HepG2 (cell line): ENCODE results near the gene MST1. TPM values are rescaled to one million over a fixed set of nuclear protein-coding genes. Genes with fewer than 3 reads are reported as not detected.

Experiments
- ARID4A ChIP-seq: sonication (generic); formaldehyde crosslinking; IDR thresholded peaks from 2 replicates; pipeline ENCODE4 v1.5.0; 2020; ENCODE audit warnings: mild to moderate bottlenecking, missing genetic modification reagents, borderline replicate concordance
- ARID5B ChIP-seq: IDR thresholded peaks from 2 replicates; pipeline ENCODE4 v1.4.0; 2020; ENCODE audit warnings: mild to moderate bottlenecking, missing genetic modification reagents
- BATF2 ChIP-seq: sonication (generic); formaldehyde crosslinking; IDR thresholded peaks from 2 replicates; pipeline ENCODE4 v1.8.0; 2022; ENCODE audit warnings: mild to moderate bottlenecking, missing genetic modification reagents, moderate library complexity
- CEBPZ ChIP-seq: IDR thresholded peaks from 2 replicates; pipeline ENCODE4 v1.6.1; 2012; ENCODE audit warnings: low read length, improper control_type of control experiment
- GABPA ChIP-seq, 2 experiments: IDR thresholded peaks; 2 replicates each; pipeline ENCODE4 v1.6.1; 2011 to 2016; ENCODE audit warnings: low read depth in 2 of 2, low read length in 1 of 2, missing biosample characterization in 1 of 2, missing genetic modification characterization in 1 of 2
- MIER3 ChIP-seq: IDR thresholded peaks from 2 replicates; pipeline ENCODE4 v1.6.1; 2016; ENCODE audit warnings: missing compliant biosample characterization, borderline replicate concordance
- RBM22 ChIP-seq: fragments of 200-400 bp; formaldehyde crosslinking; optimal IDR thresholded peaks from 2 replicates; pipeline ENCODE3; 2017; ENCODE audit warnings: mild to moderate bottlenecking, low read length, moderate library complexity
- SIX4 ChIP-seq: sonication (generic); formaldehyde crosslinking; IDR thresholded peaks from 2 replicates; pipeline ENCODE4 v1.4.0; 2020; ENCODE audit warnings: missing genetic modification reagents
- TMF1 ChIP-seq: sonication (generic); formaldehyde crosslinking; IDR thresholded peaks from 2 replicates; pipeline ENCODE4 v1.8.1; 2022; ENCODE audit warnings: low read depth, missing genetic modification reagents
- ZBTB7B ChIP-seq: sonication (generic); formaldehyde crosslinking; IDR thresholded peaks from 2 replicates; pipeline ENCODE4 v1.4.0; 2020; ENCODE audit warnings: missing genetic modification reagents
- ZNF205 ChIP-seq: IDR thresholded peaks from 2 replicates; pipeline ENCODE4 v1.6.1; 2018; ENCODE audit warnings: missing biosample characterization, missing genetic modification reagents
- ZNF234 ChIP-seq: sonication (generic); formaldehyde crosslinking; conservative IDR thresholded peaks from 2 replicates; pipeline ENCODE4 v1.5.1; 2020; ENCODE audit warnings: mild to moderate bottlenecking, missing genetic modification reagents
- ZNF501 ChIP-seq: sonication (generic); formaldehyde crosslinking; IDR thresholded peaks from 2 replicates; pipeline ENCODE4 v1.5.1; 2020; ENCODE audit warnings: mild to moderate bottlenecking, moderate library complexity, missing genetic modification reagents
- ZNF569 ChIP-seq: sonication (generic); formaldehyde crosslinking; IDR thresholded peaks from 2 replicates; pipeline ENCODE4 v1.5.0; 2020; ENCODE audit warnings: mild to moderate bottlenecking, missing genetic modification reagents, moderate library complexity, borderline replicate concordance
- ZZZ3 ChIP-seq: sonication (generic); formaldehyde crosslinking; IDR thresholded peaks from 2 replicates; pipeline ENCODE4 v1.4.0; 2020; ENCODE audit warnings: missing genetic modification reagents, mild to moderate bottlenecking, borderline replicate concordance
- polyA plus RNA-seq, 8 experiments: library from polyadenylated mRNA; depleted of rRNA in 3 of 8; stranded (reverse) in 7 of 8; unstranded in 1 of 8; fragments of >200 nt; fragmentation: Illumina TruSeq in 4 of 8; extraction: Trizol in 4 of 8; gene quantifications; 2 replicates each; pipeline versions ENCODE4 v1.2.1 to v1.2.3, GENCODE V29; 2011 to 2016; ENCODE audit warnings: low read depth in 4 of 8, missing spikeins in 1 of 8, mixed read lengths in 1 of 8; ENCODE audit not compliant: insufficient read depth in 1 of 8
- total RNA-seq, 5 experiments: library from RNA; depleted of rRNA; stranded (reverse); fragments of >200 nt; fragmentation: Illumina TruSeq; extraction: Trizol; gene quantifications; 2 replicates each; pipeline ENCODE4 v1.2.3, GENCODE V29; 2016; ENCODE audit warnings: low read depth in 1 of 5

Gene MST1
- total and polyA plus RNA-seq, 2 of the 13 experiments (the other 11 are each of a cell fraction or from before 2014, with no cell fraction given): 189 to 452 TPM

GRCh38 chr3:49671291-49672288, 17.7 kb downstream of the MST1 start (continued):
- TF ChIP-seq ARID4A (CRISPR knock-in tag): peak; percentile 62; the same call in 1 of the 2 replicates
- TF ChIP-seq ZNF501 (CRISPR knock-in tag): 0 out of 2 replicates have a peak, but pooled peaks have one; percentile 60
- TF ChIP-seq ARID5B (CRISPR knock-in tag): peak; percentile 28; the same call in 1 of the 2 replicates
- TF ChIP-seq BATF2 (CRISPR knock-in tag): no peak
- TF ChIP-seq GABPA (IDR thresholded peaks at IDR 0.05; ENCODE audit: low read depth, low read length): no peak
- TF ChIP-seq GABPA (CRISPR knock-in tag; IDR thresholded peaks at IDR 0.05; ENCODE audit: low read depth): no peak
- no peak for TF ChIP-seq CEBPZ
- peak; percentile 65; the same call in 1 of the 2 replicates for TF ChIP-seq ZNF205
- peak; percentile 19 for TF ChIP-seq RBM22
- no peak for TF ChIP-seq ZNF234 (CRISPR knock-in tag)
- no peak for TF ChIP-seq ZNF569
- TF ChIP-seq ZBTB7B (CRISPR knock-in tag): no peak; the same call in 1 of the 2 replicates
- TF ChIP-seq ZZZ3 (CRISPR knock-in tag): no peak
- TF ChIP-seq MIER3 (CRISPR knock-in tag): peak; percentile 50; the same call in 1 of the 2 replicates
- TF ChIP-seq SIX4 (CRISPR knock-in tag): no peak
- no peak for TF ChIP-seq TMF1 (CRISPR knock-in tag)
